Sigmoid colon (tissue), 3 donors: ENCODE results near the gene TACR1.

Experiments
- POLR2A ChIP-seq, 2 donors: fragments of 450-650 bp; IDR thresholded peaks; one replicate each; pipeline ENCODE4 v1.6.1; 2016; ENCODE audit warnings: antibody characterized with exemption in 2 of 2, mild to moderate bottlenecking in 2 of 2, moderate library complexity in 2 of 2
- TF ChIP-seq, protein P1 (sequence below), 4 experiments: fragments of 450-650 bp in 3 of 4; fragments of 200-600 bp in 1 of 4; IDR thresholded peaks; one replicate each; pipeline ENCODE4 v1.5.1; 2016 to 2019; ENCODE audit warnings: antibody characterized with exemption in 4 of 4, mild to moderate bottlenecking in 3 of 4, moderate library complexity in 2 of 4

DNA sequence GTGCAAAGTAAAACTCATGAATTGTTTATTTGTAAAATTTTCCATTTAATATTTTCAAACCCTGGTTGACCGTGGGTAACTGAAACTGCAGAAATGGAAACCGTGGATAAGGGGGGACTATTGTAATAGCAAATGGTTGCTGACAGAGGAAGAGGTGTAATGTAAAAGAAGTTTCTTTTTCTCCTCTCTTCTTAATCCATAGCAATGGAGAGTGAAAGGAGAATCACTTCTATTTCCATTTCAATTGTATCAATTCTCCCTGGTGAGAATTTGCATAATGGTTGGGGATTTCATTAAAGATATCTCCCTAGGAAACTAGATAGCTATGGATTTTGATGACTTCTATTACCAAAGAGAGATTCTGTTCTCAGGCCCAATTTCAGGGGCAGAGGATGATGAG lies 24.8 kb downstream of the TACR1 start:
- TF ChIP-seq, protein P1, sequence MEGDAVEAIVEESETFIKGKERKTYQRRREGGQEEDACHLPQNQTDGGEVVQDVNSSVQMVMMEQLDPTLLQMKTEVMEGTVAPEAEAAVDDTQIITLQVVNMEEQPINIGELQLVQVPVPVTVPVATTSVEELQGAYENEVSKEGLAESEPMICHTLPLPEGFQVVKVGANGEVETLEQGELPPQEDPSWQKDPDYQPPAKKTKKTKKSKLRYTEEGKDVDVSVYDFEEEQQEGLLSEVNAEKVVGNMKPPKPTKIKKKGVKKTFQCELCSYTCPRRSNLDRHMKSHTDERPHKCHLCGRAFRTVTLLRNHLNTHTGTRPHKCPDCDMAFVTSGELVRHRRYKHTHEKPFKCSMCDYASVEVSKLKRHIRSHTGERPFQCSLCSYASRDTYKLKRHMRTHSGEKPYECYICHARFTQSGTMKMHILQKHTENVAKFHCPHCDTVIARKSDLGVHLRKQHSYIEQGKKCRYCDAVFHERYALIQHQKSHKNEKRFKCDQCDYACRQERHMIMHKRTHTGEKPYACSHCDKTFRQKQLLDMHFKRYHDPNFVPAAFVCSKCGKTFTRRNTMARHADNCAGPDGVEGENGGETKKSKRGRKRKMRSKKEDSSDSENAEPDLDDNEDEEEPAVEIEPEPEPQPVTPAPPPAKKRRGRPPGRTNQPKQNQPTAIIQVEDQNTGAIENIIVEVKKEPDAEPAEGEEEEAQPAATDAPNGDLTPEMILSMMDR (IDR thresholded peaks at IDR 0.05) = no peak
- TF ChIP-seq POLR2A (IDR thresholded peaks at IDR 0.05) = no peak
